SK-N-MC (cell line): ENCODE measurements around the gene IQGAP3.

Experiments
- DNase-seq: peaks from one replicate; pipeline ENCODE4 v3.0.0-alpha.2; 2011; ENCODE audit warnings: low read depth, low spot score
- H3K27ac ChIP-seq: fragments of 200-600 bp; sonication (generic); 2 replicates; pipeline ENCODE4 v1.5.1; 2016; ENCODE audit warnings: mixed run types
- H3K36me3 ChIP-seq: fragments of 200-600 bp; sonication (generic); 2 replicates; pipeline ENCODE4 v1.6.1; 2017; ENCODE audit warnings: antibody characterized with exemption, low read length, mixed read lengths; ENCODE audit not compliant: insufficient read depth
- H3K4me3 ChIP-seq: fragments of 200-600 bp; sonication (generic); 2 replicates; pipeline ENCODE4 v1.5.1; 2016
- H3K9ac ChIP-seq: fragments of 200-600 bp; sonication (generic); 2 replicates; pipeline ENCODE4 v1.8.0; 2017; ENCODE audit warnings: mixed run types, mixed read lengths; ENCODE audit not compliant: insufficient read length
- H3K9me3 ChIP-seq: fragments of 200-600 bp; sonication (generic); 2 replicates; pipeline ENCODE4 v1.6.1; 2017; ENCODE audit warnings: low read depth, mild to moderate bottlenecking, antibody characterized with exemption, low read length, moderate library complexity, mixed read lengths
- EZH2 ChIP-seq: fragments of 200-600 bp; sonication (generic); IDR thresholded peaks from one replicate; pipeline ENCODE4 v1.6.1; 2017; ENCODE audit warnings: antibody characterized with exemption
- FOXP2 ChIP-seq: optimal IDR thresholded peaks from 2 replicates; pipeline ENCODE3; 2011; ENCODE audit warnings: mild to moderate bottlenecking, moderate library complexity; ENCODE audit not compliant: insufficient read depth; ENCODE audit errors: extremely low read length, control extremely low read depth
- POLR2AphosphoS5 ChIP-seq: IDR thresholded peaks from 2 replicates; pipeline ENCODE4 v1.6.1; 2012; ENCODE audit warnings: mild to moderate bottlenecking, low read depth, low read length, borderline replicate concordance

Gene IQGAP3

GRCh38 chr1:156478250-156478627 is 94.1 kb downstream of the IQGAP3 start:
- DNase-seq, result no peak
- Histone ChIP-seq H3K27ac (no peak overlapping the region), H3K9me3 (no peaks in the 10 kb centered on the region), H3K9ac (no peak overlapping the region), H3K36me3 (peaks cover 58% of the 10 kb centered on the region; the same call in 1 of the 2 replicates), H3K4me3 (no peak overlapping the region)
- TF ChIP-seq FOXP2 (no peak), EZH2 (no peak), POLR2AphosphoS5 (no peak)

GRCh38 chr1:156477526-156478249 is 94.7 kb downstream of the IQGAP3 start:
- Histone ChIP-seq H3K9ac (no peak overlapping the region), H3K27ac (no peak overlapping the region), H3K36me3 (peaks cover 58% of the 10 kb centered on the region; the same call in 1 of the 2 replicates), H3K4me3 (no peak overlapping the region), H3K9me3 (no peaks in the 10 kb centered on the region)
- no peak for TF ChIP-seq FOXP2
- no peak for DNase-seq

- H3K9me3 ChIP-seq, result no peaks in the 10 kb centered on the region
- peaks cover 58% of the 10 kb centered on the region; the same call in 1 of the 2 replicates for H3K36me3 ChIP-seq
- TF ChIP-seq FOXP2 (no peak), POLR2AphosphoS5 (no peak), EZH2 (no peak)
- no peak overlapping the region for H3K27ac ChIP-seq
- no peak overlapping the region for H3K4me3 ChIP-seq
- H3K9ac ChIP-seq, result no peak overlapping the region
- no peak for DNase-seq
Measured at GRCh38 chr1:156476501-156477298, 95.7 kb downstream of the IQGAP3 start.

GRCh38 chr1:156475568-156476500 is 96.5 kb downstream of the IQGAP3 start:
- Histone ChIP-seq H3K4me3 (no peak overlapping the region), H3K27ac (no peak overlapping the region), H3K9ac (no peak overlapping the region), H3K36me3 (peaks cover 51% of the 10 kb centered on the region; the same call in 1 of the 2 replicates), H3K9me3 (no peaks in the 10 kb centered on the region)
- no peak for TF ChIP-seq POLR2AphosphoS5
- TF ChIP-seq EZH2, result no peak
- no peak for TF ChIP-seq FOXP2
- no peak for DNase-seq
